NB4 (cell line): ENCODE results near the gene GSDME.

ENCODE experiments used
- DNase-seq: peaks from one replicate; pipeline ENCODE4 v3.0.0; 2010; ENCODE audit warnings: low read depth
- H3K4me3 ChIP-seq: one replicate; pipeline ENCODE4 v1.5.1; 2011; ENCODE audit warnings: mild to moderate bottlenecking, low read depth, low read length, moderate library complexity
- MAX ChIP-seq: IDR thresholded peaks from 2 replicates; pipeline ENCODE4 v1.6.1; 2011; ENCODE audit warnings: low read depth, low read length
- MYC ChIP-seq: IDR thresholded peaks from 2 replicates; pipeline ENCODE4 v1.6.1; 2011; ENCODE audit warnings: low read depth, low read length
- POLR2A ChIP-seq: IDR thresholded peaks from 2 replicates; pipeline ENCODE4 v1.6.1; 2011; ENCODE audit warnings: mild to moderate bottlenecking; ENCODE audit not compliant: insufficient read length; ENCODE audit errors: extremely low read depth
- TF ChIP-seq, protein P1 (sequence below): IDR thresholded peaks from one replicate; pipeline ENCODE4 v1.5.1; 2012; ENCODE audit warnings: low read depth, low read length

The GSDME gene

GRCh38 chr7:24721481-24722001 lies 35.7 kb downstream of the GSDME start:
- no peak overlapping the region for H3K4me3 ChIP-seq
- DNase-seq = no peak
- TF ChIP-seq, protein P1, sequence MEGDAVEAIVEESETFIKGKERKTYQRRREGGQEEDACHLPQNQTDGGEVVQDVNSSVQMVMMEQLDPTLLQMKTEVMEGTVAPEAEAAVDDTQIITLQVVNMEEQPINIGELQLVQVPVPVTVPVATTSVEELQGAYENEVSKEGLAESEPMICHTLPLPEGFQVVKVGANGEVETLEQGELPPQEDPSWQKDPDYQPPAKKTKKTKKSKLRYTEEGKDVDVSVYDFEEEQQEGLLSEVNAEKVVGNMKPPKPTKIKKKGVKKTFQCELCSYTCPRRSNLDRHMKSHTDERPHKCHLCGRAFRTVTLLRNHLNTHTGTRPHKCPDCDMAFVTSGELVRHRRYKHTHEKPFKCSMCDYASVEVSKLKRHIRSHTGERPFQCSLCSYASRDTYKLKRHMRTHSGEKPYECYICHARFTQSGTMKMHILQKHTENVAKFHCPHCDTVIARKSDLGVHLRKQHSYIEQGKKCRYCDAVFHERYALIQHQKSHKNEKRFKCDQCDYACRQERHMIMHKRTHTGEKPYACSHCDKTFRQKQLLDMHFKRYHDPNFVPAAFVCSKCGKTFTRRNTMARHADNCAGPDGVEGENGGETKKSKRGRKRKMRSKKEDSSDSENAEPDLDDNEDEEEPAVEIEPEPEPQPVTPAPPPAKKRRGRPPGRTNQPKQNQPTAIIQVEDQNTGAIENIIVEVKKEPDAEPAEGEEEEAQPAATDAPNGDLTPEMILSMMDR = no peak
- no peak for TF ChIP-seq MAX
- no peak for TF ChIP-seq POLR2A
- TF ChIP-seq MYC = no peak

DNA sequence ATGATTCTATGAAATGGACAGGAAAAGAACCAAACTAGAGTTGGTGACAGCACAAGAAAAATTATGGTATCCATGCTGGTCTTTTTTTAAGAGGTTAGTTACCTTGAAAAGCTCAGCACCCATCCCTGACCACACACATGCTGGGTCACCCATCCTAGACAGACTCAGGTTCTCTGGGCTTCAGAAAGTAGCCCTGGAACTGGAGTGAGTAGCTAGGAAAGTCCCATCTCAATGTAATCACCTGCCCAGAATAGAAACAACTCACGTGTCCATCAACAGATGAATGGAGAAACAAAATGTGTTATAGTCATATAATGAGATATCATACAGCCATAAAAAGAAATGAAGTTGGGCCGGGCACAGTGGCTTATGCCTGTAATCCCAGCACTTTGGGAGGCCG lies 37.0 kb downstream of the GSDME start:
- DNase-seq = no peak
- no peak for TF ChIP-seq MAX
- no peak for TF ChIP-seq MYC
- TF ChIP-seq, protein P1 = no peak
- no peak overlapping the region for H3K4me3 ChIP-seq

DNA sequence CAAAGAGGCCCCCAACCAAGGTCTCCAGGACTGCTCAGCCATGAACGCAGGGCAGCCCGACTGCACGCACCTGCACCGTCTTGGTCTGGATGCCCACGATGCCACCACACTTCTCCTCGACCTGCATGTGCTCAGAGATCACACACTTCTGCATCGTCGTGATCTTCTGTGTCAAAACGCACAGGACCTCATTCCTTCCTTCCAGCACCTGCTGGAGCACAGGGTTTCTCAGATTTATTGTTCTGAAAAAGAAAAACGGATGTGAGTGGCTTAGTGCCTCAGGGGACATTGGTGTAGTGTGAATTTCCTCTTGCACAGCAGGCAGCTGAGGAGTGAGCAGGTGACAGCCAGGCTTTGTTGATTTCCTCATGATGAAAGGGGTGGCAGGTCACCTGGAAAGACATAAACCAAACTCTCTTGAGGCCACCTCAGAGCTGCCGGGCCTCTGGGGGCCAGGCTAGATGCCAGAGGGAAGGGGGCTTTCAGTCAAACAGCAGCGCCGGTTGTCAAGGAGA lies 38.2 kb downstream of the GSDME start:
- DNase-seq = no peak
- no peak overlapping the region for H3K4me3 ChIP-seq
- TF ChIP-seq, protein P1 = no peak
- TF ChIP-seq MAX = no peak
- TF ChIP-seq MYC = no peak
- no peak for TF ChIP-seq POLR2A

- no peak for DNase-seq
- no peak for TF ChIP-seq POLR2A
- TF ChIP-seq MYC = no peak
- no peak for TF ChIP-seq MAX
- TF ChIP-seq, protein P1 = no peak
- H3K4me3 ChIP-seq = no peak overlapping the region
These were observed 38.8 kb downstream of the GSDME start for GRCh38 chr7:24718431-24718831.

- DNase-seq = peak; percentile 30
- H3K4me3 ChIP-seq = no peak overlapping the region
- TF ChIP-seq MAX (no peak), MYC (no peak), POLR2A (no peak)
- TF ChIP-seq, protein P1 = no peak
These were observed 39.5 kb downstream of the GSDME start for GRCh38 chr7:24717694-24718320.

DNA sequence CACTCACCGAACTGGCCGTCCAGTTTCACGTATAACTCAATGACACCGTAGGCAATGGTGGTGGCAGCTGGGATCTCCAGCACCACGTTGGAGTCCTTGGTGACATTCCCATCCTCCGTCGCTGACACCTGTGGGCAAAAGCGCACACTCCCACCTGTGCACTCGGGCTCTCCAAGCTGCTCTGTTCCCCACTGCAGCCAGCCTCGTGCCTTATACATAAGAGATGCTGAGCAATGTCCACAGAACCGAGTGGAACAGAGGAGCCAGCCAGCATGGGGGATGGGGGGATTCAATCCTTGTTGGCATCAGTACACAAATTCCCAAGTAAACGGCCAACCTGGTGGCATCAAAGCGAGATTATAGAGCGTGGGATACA lies 40.0 kb downstream of the GSDME start:
- no peak for DNase-seq
- TF ChIP-seq POLR2A = no peak
- TF ChIP-seq, protein P1 = no peak
- TF ChIP-seq MYC = no peak
- TF ChIP-seq MAX = no peak
- no peak overlapping the region for H3K4me3 ChIP-seq
